HCT116 (cell line): ENCODE measurements around the gene KCNS3. TPM values are rescaled to one million over a fixed set of nuclear protein-coding genes. Genes with fewer than 3 reads are reported as not detected.

Source experiments
- ATAC-seq: fragments of 200-7000 bp; cut with Tn5 transposase; 2 replicates; pipeline ENCODE4 v1.9.1; 2020; ENCODE audit warnings: mild to moderate bottlenecking, moderate library complexity
- BruUV-seq: library from RNA; stranded (reverse); fragments of 400-500 nt; replicated peaks from 2 replicates; lab custom pipeline; 2021; lab: Mats Ljungman, UMichigan
- CTCF ChIA-PET: fragments of 300-600 bp; sonication (Branson Sonifier 250); formaldehyde crosslinking; loops from one replicate; lab custom pipeline; 2021; ENCODE audit warnings: antibody characterized with exemption; lab: Charles Lee
- POLR2A ChIA-PET: fragments of 300-600, 350-600 bp; sonication (Branson Sonifier 250); formaldehyde crosslinking; loops from one replicate; lab custom pipeline; 2021; ENCODE audit warnings: antibody characterized with exemption; lab: Charles Lee
- RAD21 ChIA-PET, 2 experiments: fragments of 300-600 bp; sonication (Branson Sonifier 250); formaldehyde crosslinking; loops; one replicate each; lab custom pipeline; 2023; ENCODE audit warnings: low total read pairs in 2 of 2; ENCODE audit not compliant: uncharacterized antibody in 2 of 2, unreplicated experiment in 2 of 2, low non-redundant PET in 1 of 2; lab: Charles Lee
- DNase-seq: peaks from one replicate; pipeline ENCODE4 v3.0.0-alpha.2; 2010; ENCODE audit warnings: low read depth, low spot score
- H2AFZ ChIP-seq: fragments of 200-600 bp; shearing (Covaris generic), sonication (generic); 2 replicates; pipeline ENCODE4 v1.6.1; 2017; ENCODE audit warnings: low read depth, mixed run types, mixed read lengths, antibody characterized with exemption, low read length; ENCODE audit not compliant: poor library complexity, severe bottlenecking
- H3K27ac ChIP-seq: 2 replicates; pipeline ENCODE4 v1.5.1; 2012; ENCODE audit warnings: low read depth, low read length
- H3K27me3 ChIP-seq: fragments of 200-600 bp; sonication (generic); 2 replicates; pipeline ENCODE4 v1.6.1; 2016; ENCODE audit warnings: mixed run types, low read length, mixed read lengths; ENCODE audit not compliant: insufficient read depth
- H3K36me3 ChIP-seq, 2 experiments: fragments of 200-500 bp in 1 of 2; fragments of 200-600 bp in 1 of 2; sonication (Bioruptor generic) in 1 of 2; sonication (generic) in 1 of 2; 2 replicates each; pipeline versions ENCODE4 v1.5.1 to v1.6.1; 2014 to 2016; ENCODE audit warnings: low read length in 2 of 2, inconsistent platforms in 1 of 2, mixed read lengths in 1 of 2, mixed run types in 1 of 2; ENCODE audit not compliant: insufficient read depth in 2 of 2, control insufficient read depth in 1 of 2
- H3K4me1 ChIP-seq, 2 experiments: fragments of 200-600 bp in 1 of 2; sonication (generic) in 1 of 2; 2 replicates each; pipeline versions ENCODE4 v1.5.1 to v1.6.1; 2012 to 2017; ENCODE audit warnings: low read length in 2 of 2, inconsistent platforms in 1 of 2, mild to moderate bottlenecking in 1 of 2, mixed read lengths in 1 of 2, mixed run types in 1 of 2, moderate library complexity in 1 of 2; ENCODE audit not compliant: insufficient read depth in 2 of 2, control insufficient read depth in 1 of 2
- H3K4me2 ChIP-seq: fragments of 200-600 bp; sonication (generic); 2 replicates; pipeline ENCODE4 v1.6.1; 2017; ENCODE audit warnings: mixed run types, low read length, mixed read lengths
- H3K4me3 ChIP-seq, 2 experiments: fragments of 200-600 bp in 1 of 2; sonication (generic) in 1 of 2; replicated peaks in 1 of 2; 2 replicates each; pipeline ENCODE4 v1.5.1; 2011 to 2016; ENCODE audit warnings: low read length in 2 of 2, control low read depth in 1 of 2, low read depth in 1 of 2, mild to moderate bottlenecking in 1 of 2, mixed read lengths in 1 of 2, mixed run types in 1 of 2
- H3K79me2 ChIP-seq: fragments of 200-600 bp; sonication (generic); 2 replicates; pipeline ENCODE4 v1.6.1; 2017; ENCODE audit warnings: mild to moderate bottlenecking, mixed run types, low read length, moderate library complexity, mixed read lengths; ENCODE audit not compliant: insufficient read depth
- H3K9ac ChIP-seq: fragments of 200-600 bp; sonication (generic); 2 replicates; pipeline ENCODE4 v1.6.1; 2016; ENCODE audit warnings: low read length, mixed read lengths
- H3K9me2 ChIP-seq: fragments of 200-600 bp; sonication (generic), shearing (Covaris generic); 2 replicates; pipeline ENCODE4 v1.6.1; 2017; ENCODE audit warnings: mixed run types, mild to moderate bottlenecking, moderate library complexity; ENCODE audit not compliant: insufficient read depth
- H3K9me3 ChIP-seq, 2 experiments: fragments of 200-500 bp in 1 of 2; fragments of 200-600 bp in 1 of 2; sonication (Bioruptor generic) in 1 of 2; sonication (generic) in 1 of 2; 2 replicates each; pipeline ENCODE4 v1.6.1; 2014 to 2017; ENCODE audit warnings: low read length in 2 of 2, mixed read lengths in 2 of 2, inconsistent platforms in 1 of 2, low read depth in 1 of 2, mild to moderate bottlenecking in 1 of 2, mixed run types in 1 of 2, moderate library complexity in 1 of 2; ENCODE audit not compliant: control insufficient read depth in 1 of 2, insufficient read depth in 1 of 2
- H4K20me1 ChIP-seq: fragments of 200-600 bp; sonication (generic), shearing (Covaris generic); 2 replicates; pipeline ENCODE4 v1.6.1; 2017; ENCODE audit warnings: mixed run types, mild to moderate bottlenecking, moderate library complexity; ENCODE audit not compliant: insufficient read depth
- CBX3 ChIP-seq: IDR thresholded peaks from 2 replicates; pipeline ENCODE4 v1.6.1; 2012; ENCODE audit warnings: low read depth
- EGR1 ChIP-seq: IDR thresholded peaks from 2 replicates; pipeline ENCODE4 v1.6.1; 2012; ENCODE audit warnings: low read depth
- FOSL1 ChIP-seq: IDR thresholded peaks from 2 replicates; pipeline ENCODE4 v1.6.1; 2012; ENCODE audit warnings: low read depth
- JUND ChIP-seq: IDR thresholded peaks from 2 replicates; pipeline ENCODE4 v1.6.1; 2012
- POLR2AphosphoS5 ChIP-seq: IDR thresholded peaks from 2 replicates; pipeline ENCODE4 v1.6.1; 2011; ENCODE audit warnings: mild to moderate bottlenecking, low read depth, low read length, moderate library complexity
- RAD21 ChIP-seq: IDR thresholded peaks from 2 replicates; pipeline ENCODE4 v1.6.1; 2012; ENCODE audit warnings: low read depth, mild to moderate bottlenecking
- SP1 ChIP-seq: IDR thresholded peaks from 2 replicates; pipeline ENCODE4 v1.6.1; 2012; ENCODE audit warnings: low read depth
- YY1 ChIP-seq: IDR thresholded peaks from 2 replicates; pipeline ENCODE4 v1.6.1; 2011; ENCODE audit warnings: low read length, low read depth, moderate library complexity, mild to moderate bottlenecking; ENCODE audit not compliant: insufficient replicate concordance; ENCODE audit errors: extremely low read depth
- intact Hi-C: fragments of 100-400 bp; cut with micrococcal nuclease; formaldehyde crosslinking; loops from 2 replicates; pipeline ENCODE4 v1.10.0; 2022
- total RNA-seq: library from RNA; stranded (reverse); gene quantifications from one replicate; pipeline ENCODE4 v1.2.1, GENCODE V29; 2021; ENCODE audit not compliant: unreplicated experiment
- TF ChIP-seq, protein P1 (sequence below), 3 experiments: fragments of 200-600 bp in 1 of 3; sonication (generic) in 1 of 3; IDR thresholded peaks in 2 of 3; conservative IDR thresholded peaks in 1 of 3; 2 replicates each; pipeline ENCODE4 v1.5.1; 2012 to 2017; ENCODE audit warnings: low read depth in 2 of 3, low read length in 2 of 3, antibody characterized with exemption in 1 of 3, borderline replicate concordance in 1 of 3, control low read depth in 1 of 3, mild to moderate bottlenecking in 1 of 3, mixed read lengths in 1 of 3, mixed run types in 1 of 3, moderate library complexity in 1 of 3; ENCODE audit not compliant: insufficient read depth in 1 of 3
- TF ChIP-seq, protein P2 (sequence below): IDR thresholded peaks from 2 replicates; pipeline ENCODE4 v1.6.1; 2012

KCNS3 gene
- total RNA-seq, 1 experiment from 2014 or later = 5.2 TPM

DNA sequence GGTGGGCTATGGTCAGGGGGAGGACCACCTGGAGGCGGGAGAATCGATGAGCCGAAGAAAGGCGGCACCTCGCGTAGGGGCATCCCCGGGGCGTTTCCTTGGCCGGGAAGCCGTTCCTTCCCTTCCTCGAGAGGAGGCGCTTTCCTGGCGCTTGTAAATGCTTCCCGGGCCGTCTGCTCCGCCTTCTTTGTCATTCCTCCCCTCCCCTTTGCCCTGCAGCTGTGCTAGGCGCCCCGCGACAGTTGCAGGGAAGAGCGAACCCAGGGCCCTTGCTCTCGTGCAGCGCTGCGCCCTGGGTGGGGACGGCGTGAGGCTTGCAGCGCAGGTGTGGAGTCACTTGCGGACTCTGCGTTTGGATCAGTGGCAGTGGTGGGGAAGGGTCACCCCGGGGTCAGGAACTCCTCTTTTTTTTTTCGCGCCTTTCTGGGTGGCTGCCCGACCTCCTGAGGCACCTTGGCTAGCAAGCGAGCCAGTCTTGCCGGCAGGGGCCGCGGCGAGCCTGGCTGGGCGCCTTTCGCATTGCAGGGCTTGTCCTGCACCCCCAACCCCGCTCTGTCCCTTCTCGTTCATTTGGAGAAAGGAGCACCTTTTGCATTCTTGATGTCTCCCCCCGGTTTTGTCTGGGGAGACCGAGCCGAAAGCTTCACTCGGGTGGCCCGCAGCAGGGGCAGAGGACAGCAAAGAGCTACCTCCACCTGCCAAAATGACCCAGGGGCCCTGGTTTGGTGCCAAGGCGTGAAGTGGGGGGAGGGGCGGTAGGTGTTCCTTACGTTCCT lies 858 bp downstream of the KCNS3 start:
- no peaks in the 10 kb centered on the region for H3K36me3 ChIP-seq
- TF ChIP-seq EGR1 (no peak), SP1 (peak; percentile 17; the same call in 1 of the 2 replicates), JUND (no peak), FOSL1 (no peak), RAD21 (peak; percentile 27; the same call in 1 of the 2 replicates), POLR2AphosphoS5 (0 out of 2 replicates have a peak, but pooled peaks have one; percentile 20), CBX3 (peak; percentile 32; the same call in 1 of the 2 replicates), YY1 (peak; percentile 8)
- TF ChIP-seq, protein P1, sequence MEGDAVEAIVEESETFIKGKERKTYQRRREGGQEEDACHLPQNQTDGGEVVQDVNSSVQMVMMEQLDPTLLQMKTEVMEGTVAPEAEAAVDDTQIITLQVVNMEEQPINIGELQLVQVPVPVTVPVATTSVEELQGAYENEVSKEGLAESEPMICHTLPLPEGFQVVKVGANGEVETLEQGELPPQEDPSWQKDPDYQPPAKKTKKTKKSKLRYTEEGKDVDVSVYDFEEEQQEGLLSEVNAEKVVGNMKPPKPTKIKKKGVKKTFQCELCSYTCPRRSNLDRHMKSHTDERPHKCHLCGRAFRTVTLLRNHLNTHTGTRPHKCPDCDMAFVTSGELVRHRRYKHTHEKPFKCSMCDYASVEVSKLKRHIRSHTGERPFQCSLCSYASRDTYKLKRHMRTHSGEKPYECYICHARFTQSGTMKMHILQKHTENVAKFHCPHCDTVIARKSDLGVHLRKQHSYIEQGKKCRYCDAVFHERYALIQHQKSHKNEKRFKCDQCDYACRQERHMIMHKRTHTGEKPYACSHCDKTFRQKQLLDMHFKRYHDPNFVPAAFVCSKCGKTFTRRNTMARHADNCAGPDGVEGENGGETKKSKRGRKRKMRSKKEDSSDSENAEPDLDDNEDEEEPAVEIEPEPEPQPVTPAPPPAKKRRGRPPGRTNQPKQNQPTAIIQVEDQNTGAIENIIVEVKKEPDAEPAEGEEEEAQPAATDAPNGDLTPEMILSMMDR (IDR thresholded peaks at IDR 0.05 in 2 of 3, conservative IDR thresholded peaks at IDR 0.05 in 1 of 3; ENCODE audit: borderline replicate concordance in 1 of 3, insufficient read depth in 1 of 3, low read depth in 2 of 3, low read length in 2 of 3) = peak in 2 of 3 experiments; percentile 11 to 14; a peak in 1 of 6 replicates
- TF ChIP-seq, protein P2, sequence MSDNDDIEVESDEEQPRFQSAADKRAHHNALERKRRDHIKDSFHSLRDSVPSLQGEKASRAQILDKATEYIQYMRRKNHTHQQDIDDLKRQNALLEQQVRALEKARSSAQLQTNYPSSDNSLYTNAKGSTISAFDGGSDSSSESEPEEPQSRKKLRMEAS = no peak
- POLR2A ChIA-PET = no interaction called here
- no peaks in the 10 kb centered on the region for H3K9me2 ChIP-seq
- ATAC-seq = peak; percentile 87
- H3K9me3 ChIP-seq = no peaks in the 10 kb centered on the region
- H3K9ac ChIP-seq = peak overlapping the region; percentile 41
- BruUV-seq = no TSS peak
- no peaks in the 10 kb centered on the region for H3K79me2 ChIP-seq
- peaks cover 13% of the 10 kb centered on the region; the same call in 1 of the 2 replicates for H3K27me3 ChIP-seq
- peak overlapping the region; percentile 61 to 70 for H3K4me3 ChIP-seq
- CTCF ChIA-PET = interaction anchor here (0.6 to 1.1 kb wide), 3 partner anchors 14 to 189 kb away, joined by 3 read pairs; no protein-coding TSS in a partner anchor
- peak; percentile 73 for DNase-seq
- RAD21 ChIA-PET = no interaction called here
- intact Hi-C loops = loop anchor here (5.0 kb wide), 1 partner anchor 127 kb away; the partner anchor contains the start of genes GEN1 and SMC6
- H4K20me1 ChIP-seq = no peaks in the 10 kb centered on the region
- peaks cover 3 to 22% of the 10 kb centered on the region in 2 experiments; a peak in 3 of 4 replicates for H3K4me1 ChIP-seq
- peak overlapping the region; percentile 99 for H3K4me2 ChIP-seq
- H3K27ac ChIP-seq = no peak overlapping the region; the same call in 1 of the 2 replicates
- peak overlapping the region; percentile 98 for H2AFZ ChIP-seq
